Prostate gland (tissue), 2 donors: ENCODE results near the gene MGAM2. TPM values are rescaled to one million over a fixed set of nuclear protein-coding genes. Genes with fewer than 3 reads are reported as not detected.

ENCODE experiments used
- DNase-seq: peaks from one replicate; pipeline ENCODE4 v3.0.0-alpha.2; 2019; ENCODE audit warnings: low spot score
- H3K27ac ChIP-seq, 2 donors: fragments of 200-600 bp; sonication (generic); 2 replicates each; pipeline ENCODE4 v1.5.1; 2017 to 2019
- H3K27me3 ChIP-seq: fragments of 200-600 bp; sonication (generic); replicated peaks from 2 replicates; pipeline ENCODE4 v1.5.1; 2019; ENCODE audit not compliant: insufficient read depth
- H3K36me3 ChIP-seq, 2 donors: fragments of 200-600 bp; sonication (generic); 1 replicate in 1 of 2; 2 replicates in 1 of 2; pipeline versions ENCODE4 v1.5.1 to v1.8.1; 2017 to 2019
- H3K4me1 ChIP-seq: fragments of 200-600 bp; sonication (generic); replicated peaks from 2 replicates; pipeline ENCODE4 v1.5.1; 2019
- H3K4me3 ChIP-seq, 2 donors: fragments of 200-600 bp; sonication (generic); 2 replicates each; pipeline ENCODE4 v1.5.1; 2017 to 2019
- H3K9me3 ChIP-seq: fragments of 200-600 bp; sonication (generic); 2 replicates; pipeline ENCODE4 v1.5.1; 2017
- POLR2A ChIP-seq: fragments of 450-650 bp; IDR thresholded peaks from one replicate; pipeline ENCODE4 v1.6.1; 2016; ENCODE audit warnings: antibody characterized with exemption, mild to moderate bottlenecking
- POLR2AphosphoS5 ChIP-seq: sonication (generic); formaldehyde crosslinking; IDR thresholded peaks from one replicate; pipeline ENCODE4 v1.6.1; 2017; ENCODE audit warnings: antibody characterized with exemption
- WGBS: methylation state at CpG from one replicate; pipeline ENCODE4 v1.1.5; 2018; 5-methylcytosine and 5-hydroxymethylcytosine counted together
- intact Hi-C: fragments of 100-400 bp; cut with DNase I; formaldehyde crosslinking; loops from one replicate; pipeline ENCODE4 v1.14.2; 2022
- total RNA-seq, 2 donors: library from RNA; depleted of rRNA; stranded (reverse); fragments of >200 nt; gene quantifications; one replicate each; pipeline ENCODE4 v1.1.0, GENCODE V29; 2016
- TF ChIP-seq, protein P1 (sequence below), 4 experiments: fragments of 200-600 bp in 2 of 4; fragments of 450-650 bp in 2 of 4; sonication (generic) in 2 of 4; IDR thresholded peaks; 1 replicate in 3 of 4; 2 replicates in 1 of 4; pipeline ENCODE4 v1.5.1; 2016 to 2019; ENCODE audit warnings: antibody characterized with exemption in 4 of 4, mild to moderate bottlenecking in 2 of 4, moderate library complexity in 2 of 4

The MGAM2 gene
- total RNA-seq, 2 donors from 2014 or later: 0.36 to 0.51 TPM

DNA sequence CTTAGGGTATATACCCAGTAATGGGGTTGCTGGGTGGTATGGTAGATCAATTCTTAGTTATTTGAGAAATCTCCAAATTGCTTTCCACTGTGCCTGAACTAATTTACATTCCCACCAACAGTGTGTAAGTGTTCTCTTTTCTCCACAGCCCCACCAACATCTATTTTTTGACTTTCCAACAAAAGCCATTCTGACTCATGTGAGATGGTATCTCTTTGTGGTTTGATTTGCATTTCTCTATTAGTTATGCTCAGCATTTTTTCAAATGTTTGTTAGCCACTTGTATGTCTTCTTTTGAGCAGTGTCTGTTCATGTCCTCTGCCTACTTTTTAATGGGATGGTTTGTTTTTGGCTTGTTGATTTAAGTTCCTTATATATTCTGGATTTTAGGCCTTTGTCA lies 66.4 kb downstream of the MGAM2 start:
- Histone ChIP-seq H3K27me3 (no peaks in the 10 kb centered on the region), H3K27ac (no peak overlapping the region), H3K4me3 (no peak overlapping the region), H3K36me3 (no peaks in the 10 kb centered on the region), H3K9me3 (no peaks in the 10 kb centered on the region), H3K4me1 (no peaks in the 10 kb centered on the region)
- DNase-seq: no peak
- intact Hi-C loops: no loop called here
- TF ChIP-seq, protein P1, sequence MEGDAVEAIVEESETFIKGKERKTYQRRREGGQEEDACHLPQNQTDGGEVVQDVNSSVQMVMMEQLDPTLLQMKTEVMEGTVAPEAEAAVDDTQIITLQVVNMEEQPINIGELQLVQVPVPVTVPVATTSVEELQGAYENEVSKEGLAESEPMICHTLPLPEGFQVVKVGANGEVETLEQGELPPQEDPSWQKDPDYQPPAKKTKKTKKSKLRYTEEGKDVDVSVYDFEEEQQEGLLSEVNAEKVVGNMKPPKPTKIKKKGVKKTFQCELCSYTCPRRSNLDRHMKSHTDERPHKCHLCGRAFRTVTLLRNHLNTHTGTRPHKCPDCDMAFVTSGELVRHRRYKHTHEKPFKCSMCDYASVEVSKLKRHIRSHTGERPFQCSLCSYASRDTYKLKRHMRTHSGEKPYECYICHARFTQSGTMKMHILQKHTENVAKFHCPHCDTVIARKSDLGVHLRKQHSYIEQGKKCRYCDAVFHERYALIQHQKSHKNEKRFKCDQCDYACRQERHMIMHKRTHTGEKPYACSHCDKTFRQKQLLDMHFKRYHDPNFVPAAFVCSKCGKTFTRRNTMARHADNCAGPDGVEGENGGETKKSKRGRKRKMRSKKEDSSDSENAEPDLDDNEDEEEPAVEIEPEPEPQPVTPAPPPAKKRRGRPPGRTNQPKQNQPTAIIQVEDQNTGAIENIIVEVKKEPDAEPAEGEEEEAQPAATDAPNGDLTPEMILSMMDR (IDR thresholded peaks at IDR 0.05): no peak
- no peak for TF ChIP-seq POLR2AphosphoS5
- no peak for TF ChIP-seq POLR2A

GRCh38 chr7:142180426-142180825 lies 68.9 kb downstream of the MGAM2 start:
- Histone ChIP-seq H3K36me3 (no peaks in the 10 kb centered on the region), H3K27ac (no peak overlapping the region), H3K9me3 (no peaks in the 10 kb centered on the region), H3K4me3 (no peak overlapping the region), H3K27me3 (no peaks in the 10 kb centered on the region), H3K4me1 (no peaks in the 10 kb centered on the region)
- intact Hi-C loops: no loop called here
- no peak for DNase-seq
- TF ChIP-seq, protein P1 (IDR thresholded peaks at IDR 0.05): no peak
- no peak for TF ChIP-seq POLR2AphosphoS5
- TF ChIP-seq POLR2A: no peak
- WGBS: 77% methylated on average over 1 of the region's 1 CpG

DNA sequence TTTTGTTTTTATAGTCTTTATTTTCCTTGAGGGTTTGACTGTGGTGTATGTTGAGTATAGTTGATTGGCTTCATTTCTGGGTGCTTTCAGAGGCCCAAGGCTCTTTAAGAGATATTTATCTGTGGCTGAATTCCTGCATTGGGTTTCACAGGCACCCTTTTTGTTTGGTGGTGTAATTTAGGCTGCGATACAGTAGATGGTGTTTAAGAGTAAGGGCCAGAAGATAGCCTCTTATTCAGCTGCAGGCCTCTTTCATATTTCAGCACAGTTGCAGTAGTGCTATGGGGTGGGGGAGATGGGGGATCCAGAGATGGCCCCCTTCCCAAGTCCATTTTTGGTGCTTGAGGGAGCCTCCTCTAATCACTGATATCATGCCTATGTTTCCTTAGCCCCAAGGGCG lies 69.7 kb downstream of the MGAM2 start:
- Histone ChIP-seq H3K27me3 (no peaks in the 10 kb centered on the region), H3K4me1 (no peaks in the 10 kb centered on the region), H3K27ac (no peak overlapping the region), H3K4me3 (no peak overlapping the region), H3K36me3 (no peaks in the 10 kb centered on the region), H3K9me3 (no peaks in the 10 kb centered on the region)
- WGBS: 87% methylated on average over 2 of the region's 2 CpGs
- TF ChIP-seq POLR2A (no peak), POLR2AphosphoS5 (no peak)
- TF ChIP-seq, protein P1 (IDR thresholded peaks at IDR 0.05): no peak
- no peak for DNase-seq
- intact Hi-C loops: no loop called here

DNA sequence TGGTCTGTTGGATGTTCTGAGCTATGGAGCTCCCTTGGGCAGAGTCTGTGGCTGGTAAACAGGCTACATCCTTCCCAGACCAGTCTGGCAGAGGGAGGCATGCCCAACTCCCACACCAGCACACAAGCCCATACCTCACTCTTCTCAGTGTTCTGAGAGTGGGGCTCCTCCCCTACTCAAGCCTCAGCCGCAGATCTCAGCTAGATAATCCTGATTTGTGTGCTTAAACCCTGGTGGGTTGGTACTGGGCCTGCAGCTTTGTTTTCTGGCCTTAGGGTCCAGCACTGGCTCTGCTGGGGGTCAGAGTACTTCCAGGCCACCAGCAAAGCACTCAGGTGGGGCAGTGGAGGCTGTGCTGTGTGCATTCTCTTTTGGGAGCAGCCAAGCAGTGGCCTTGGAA lies 70.4 kb downstream of the MGAM2 start:
- H3K4me3 ChIP-seq: no peak overlapping the region
- 53% methylated on average over 1 of the region's 1 CpG for WGBS
- no peak for DNase-seq
- H3K9me3 ChIP-seq: no peaks in the 10 kb centered on the region
- no peak overlapping the region for H3K27ac ChIP-seq
- no peaks in the 10 kb centered on the region for H3K36me3 ChIP-seq
- H3K27me3 ChIP-seq: no peaks in the 10 kb centered on the region
- intact Hi-C loops: no loop called here
- no peaks in the 10 kb centered on the region for H3K4me1 ChIP-seq
- no peak for TF ChIP-seq POLR2AphosphoS5
- TF ChIP-seq, protein P1 (IDR thresholded peaks at IDR 0.05): no peak

DNA sequence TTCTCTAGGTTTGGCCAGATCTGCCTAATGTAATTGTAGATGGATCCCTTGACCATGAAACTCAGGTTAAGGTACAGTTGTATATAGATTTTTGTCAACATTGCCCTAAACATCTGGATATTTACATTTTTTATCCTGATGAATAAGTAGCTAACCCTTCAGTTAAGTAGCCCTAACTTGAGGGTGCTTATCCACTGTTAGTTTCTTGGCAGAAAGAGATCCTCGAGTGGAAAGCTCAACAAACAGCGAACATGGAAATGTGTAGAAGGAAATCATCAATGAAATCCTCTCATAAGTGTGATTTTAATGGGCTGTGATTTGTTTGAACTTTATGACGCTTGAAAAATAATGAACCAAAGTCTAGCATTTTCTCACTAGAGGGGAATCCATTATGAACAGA lies 73.6 kb downstream of the MGAM2 start:
- TF ChIP-seq, protein P1 (IDR thresholded peaks at IDR 0.05): no peak
- no peak for TF ChIP-seq POLR2A
- TF ChIP-seq POLR2AphosphoS5: no peak
- Histone ChIP-seq H3K27ac (no peak overlapping the region), H3K27me3 (no peaks in the 10 kb centered on the region), H3K4me1 (no peaks in the 10 kb centered on the region), H3K9me3 (no peaks in the 10 kb centered on the region), H3K36me3 (no peaks in the 10 kb centered on the region), H3K4me3 (no peak overlapping the region)
- 76% methylated on average over 3 of the region's 3 CpGs for WGBS
- intact Hi-C loops: no loop called here
- DNase-seq: no peak
